8988T (cell line): Measurements from ENCODE around the gene KAT2A.

Experiments used
- DNase-seq: peaks from one replicate; pipeline ENCODE4 v3.0.0; 2011

The KAT2A gene

GRCh38 chr17:42090964-42091790, 30.0 kb downstream of the KAT2A start:
- no peak for DNase-seq

- no peak for DNase-seq
Measured at GRCh38 chr17:42088736-42089135, 32.4 kb downstream of the KAT2A start.

GRCh38 chr17:42087736-42088705, 33.1 kb downstream of the KAT2A start:
- no peak for DNase-seq

GRCh38 chr17:42087042-42087701, 34.0 kb downstream of the KAT2A start:
- DNase-seq: no peak

- DNase-seq: no peak
Measured at GRCh38 chr17:42081516-42082129, 39.5 kb downstream of the KAT2A start.

- no peak for DNase-seq
Measured at GRCh38 chr17:42079541-42079940, 41.6 kb downstream of the KAT2A start.

GRCh38 chr17:42078396-42079043, 42.6 kb downstream of the KAT2A start:
- DNase-seq: no peak

- DNase-seq: no peak
Measured at GRCh38 chr17:42077755-42078154, 43.4 kb downstream of the KAT2A start.

- no peak for DNase-seq
Measured at GRCh38 chr17:42076797-42077559, 44.2 kb downstream of the KAT2A start.

GRCh38 chr17:42075789-42076188, 45.4 kb downstream of the KAT2A start:
- DNase-seq: no peak

GRCh38 chr17:42072323-42073187, 48.6 kb downstream of the KAT2A start:
- no peak for DNase-seq

GRCh38 chr17:42071810-42072209, 49.4 kb downstream of the KAT2A start:
- no peak for DNase-seq

GRCh38 chr17:42068979-42069378, 52.2 kb downstream of the KAT2A start:
- DNase-seq: no peak

- peak; percentile 50 for DNase-seq
Measured at GRCh38 chr17:42067371-42068091, 53.6 kb downstream of the KAT2A start.

GRCh38 chr17:42065201-42065600, 56.0 kb downstream of the KAT2A start:
- DNase-seq: no peak
